Liver (tissue), 3 donors: ENCODE data around the gene BRCA1.

ENCODE experiments used
- EGR1 ChIP-seq, 2 donors: IDR thresholded peaks; 2 replicates each; pipeline ENCODE4 v1.6.1; 2016 to 2018; ENCODE audit warnings: antibody characterized with exemption in 2 of 2, low read depth in 2 of 2
- FOXA1 ChIP-seq: IDR thresholded peaks from 2 replicates; pipeline ENCODE4 v1.6.1; 2016; ENCODE audit warnings: antibody characterized with exemption
- HNF4G ChIP-seq: IDR thresholded peaks from 2 replicates; pipeline ENCODE4 v1.6.1; 2016; ENCODE audit warnings: antibody characterized with exemption
- RAD21 ChIP-seq, 2 donors: IDR thresholded peaks; 2 replicates each; pipeline ENCODE4 v1.6.1; 2016; ENCODE audit warnings: antibody characterized with exemption in 2 of 2, mild to moderate bottlenecking in 2 of 2
- TF ChIP-seq, protein P1 (sequence below): fragments of 150-350 bp; IDR thresholded peaks from 2 replicates; pipeline ENCODE4 v1.5.1; 2017; ENCODE audit warnings: improper control_type of control experiment, low read depth, low read length; ENCODE audit not compliant: missing input control
- TF ChIP-seq, protein P2 (sequence below): IDR thresholded peaks from 2 replicates; pipeline ENCODE4 v1.6.1; 2016; ENCODE audit warnings: antibody characterized with exemption
- donor health status: healthy.
- donor health status: healthy.

DNA sequence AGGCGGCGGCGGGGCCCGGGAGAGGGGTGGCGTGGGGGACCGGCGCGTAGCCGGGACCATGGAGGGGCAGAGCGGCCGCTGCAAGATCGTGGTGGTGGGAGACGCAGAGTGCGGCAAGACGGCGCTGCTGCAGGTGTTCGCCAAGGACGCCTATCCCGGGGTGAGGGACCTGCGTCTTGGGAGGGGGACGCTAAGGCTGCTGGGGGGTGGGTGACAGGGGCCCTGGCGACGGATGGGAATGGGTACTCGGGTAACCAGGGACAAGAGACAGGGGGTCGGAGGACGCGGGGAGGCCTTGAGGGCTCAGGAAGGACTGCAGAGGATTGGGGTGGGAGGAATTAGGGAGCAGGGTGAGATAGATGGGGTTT is 99.9 kb downstream of the BRCA1 start:
- TF ChIP-seq, protein P1, sequence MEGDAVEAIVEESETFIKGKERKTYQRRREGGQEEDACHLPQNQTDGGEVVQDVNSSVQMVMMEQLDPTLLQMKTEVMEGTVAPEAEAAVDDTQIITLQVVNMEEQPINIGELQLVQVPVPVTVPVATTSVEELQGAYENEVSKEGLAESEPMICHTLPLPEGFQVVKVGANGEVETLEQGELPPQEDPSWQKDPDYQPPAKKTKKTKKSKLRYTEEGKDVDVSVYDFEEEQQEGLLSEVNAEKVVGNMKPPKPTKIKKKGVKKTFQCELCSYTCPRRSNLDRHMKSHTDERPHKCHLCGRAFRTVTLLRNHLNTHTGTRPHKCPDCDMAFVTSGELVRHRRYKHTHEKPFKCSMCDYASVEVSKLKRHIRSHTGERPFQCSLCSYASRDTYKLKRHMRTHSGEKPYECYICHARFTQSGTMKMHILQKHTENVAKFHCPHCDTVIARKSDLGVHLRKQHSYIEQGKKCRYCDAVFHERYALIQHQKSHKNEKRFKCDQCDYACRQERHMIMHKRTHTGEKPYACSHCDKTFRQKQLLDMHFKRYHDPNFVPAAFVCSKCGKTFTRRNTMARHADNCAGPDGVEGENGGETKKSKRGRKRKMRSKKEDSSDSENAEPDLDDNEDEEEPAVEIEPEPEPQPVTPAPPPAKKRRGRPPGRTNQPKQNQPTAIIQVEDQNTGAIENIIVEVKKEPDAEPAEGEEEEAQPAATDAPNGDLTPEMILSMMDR: no peak
- TF ChIP-seq, protein P2, sequence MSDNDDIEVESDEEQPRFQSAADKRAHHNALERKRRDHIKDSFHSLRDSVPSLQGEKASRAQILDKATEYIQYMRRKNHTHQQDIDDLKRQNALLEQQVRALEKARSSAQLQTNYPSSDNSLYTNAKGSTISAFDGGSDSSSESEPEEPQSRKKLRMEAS: no peak
- TF ChIP-seq EGR1 (IDR thresholded peaks at IDR 0.05; ENCODE audit: low read depth in 2 of 2): no peak
- no peak for TF ChIP-seq HNF4G
- TF ChIP-seq FOXA1: no peak
- TF ChIP-seq RAD21 (IDR thresholded peaks at IDR 0.05): no peak
